Stimulated activated CD4-positive, alpha-beta T cell treated with anti-CD3 and anti-CD28 coated beads, Interleukin-15, amount 100 ng/mL, for 48 hours (primary cell): Measurements from ENCODE around the gene MAPK11.

ENCODE experiments used
- DNase-seq, 2 donors: peaks; one replicate each; pipeline ENCODE4 v3.0.0-alpha.2; 2020; ENCODE audit warnings: low read depth in 2 of 2

The MAPK11 gene

GRCh38 chr22:50248196-50249081, 21.7 kb downstream of the MAPK11 start:
- DNase-seq: no peak

- no peak for DNase-seq
Observed at GRCh38 chr22:50247748-50248147, 22.4 kb downstream of the MAPK11 start.

- DNase-seq: no peak
Observed at GRCh38 chr22:50246242-50247175, 23.7 kb downstream of the MAPK11 start.

GRCh38 chr22:50245214-50246072, 24.7 kb downstream of the MAPK11 start:
- DNase-seq: no peak

DNA sequence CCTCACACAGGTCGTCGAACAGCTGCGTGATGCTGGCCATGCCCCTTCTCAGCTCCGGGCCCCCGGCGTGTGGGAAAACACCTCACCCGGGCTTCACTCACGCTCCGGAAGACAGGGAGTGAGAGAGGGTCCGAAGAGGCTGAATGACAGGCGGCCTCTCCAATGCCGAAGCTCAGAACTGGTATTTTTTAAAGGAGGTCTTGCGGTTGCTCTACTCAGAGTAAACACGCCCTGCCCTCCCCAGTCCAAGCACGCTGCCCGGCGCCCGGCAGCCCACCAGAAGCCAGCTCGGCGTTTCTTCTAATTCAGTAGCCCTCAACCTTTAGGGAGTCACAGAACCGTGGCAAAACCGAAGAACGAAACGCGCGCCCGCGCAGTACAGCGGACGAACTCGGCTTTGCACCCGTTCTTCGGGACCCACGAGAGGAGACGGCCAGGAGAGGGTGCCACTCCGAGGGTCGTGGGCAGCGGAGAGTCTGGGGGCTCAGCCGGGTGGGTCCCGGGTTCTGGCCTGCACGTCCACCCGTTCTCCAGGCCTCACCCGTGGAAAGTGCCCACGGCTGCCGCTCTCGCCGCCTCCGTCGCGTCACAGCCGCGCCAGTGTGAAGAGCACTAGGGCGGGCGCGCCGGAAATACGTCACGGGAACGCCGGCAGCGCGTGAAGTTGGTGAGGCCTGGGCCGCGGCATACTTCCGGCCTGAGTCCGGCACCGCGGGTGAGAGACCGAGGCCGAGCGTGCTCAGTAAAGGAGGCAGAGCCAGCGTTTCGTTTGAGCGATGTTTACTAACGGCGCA, 25.6 kb downstream of the MAPK11 start, which contains the start of gene TUBGCP6:
TSS of gene TUBGCP6 (minus strand) at position 604 of the 794 bp plus-strand sequence. CDS start at position 40, 564 bp downstream.
- peak; percentile 82 to 93 for DNase-seq

- DNase-seq: no peak
Observed at GRCh38 chr22:50243685-50244419, 26.3 kb downstream of the MAPK11 start.

- DNase-seq: no peak
Observed at GRCh38 chr22:50242406-50242949, 27.7 kb downstream of the MAPK11 start.

DNA sequence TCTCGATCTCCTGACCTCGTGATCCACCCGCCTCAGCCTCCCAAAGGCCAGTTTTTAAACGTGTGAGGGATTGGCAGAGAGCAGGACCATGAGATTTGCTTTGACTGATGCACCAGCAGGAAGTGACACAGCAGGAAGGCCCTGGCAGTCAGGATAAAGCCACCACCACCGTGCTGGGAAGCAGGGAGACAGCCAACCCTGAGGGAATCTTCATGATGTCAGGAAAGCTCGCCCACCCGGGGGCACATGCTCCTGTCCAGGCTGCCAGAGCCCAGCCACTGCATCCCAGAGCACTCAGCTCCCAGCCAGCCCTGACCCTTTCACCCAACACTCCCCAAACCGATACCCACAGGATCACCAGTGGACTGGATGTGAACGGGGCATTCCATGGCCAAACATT, 31.4 kb downstream of the MAPK11 start:
- no peak for DNase-seq

DNA sequence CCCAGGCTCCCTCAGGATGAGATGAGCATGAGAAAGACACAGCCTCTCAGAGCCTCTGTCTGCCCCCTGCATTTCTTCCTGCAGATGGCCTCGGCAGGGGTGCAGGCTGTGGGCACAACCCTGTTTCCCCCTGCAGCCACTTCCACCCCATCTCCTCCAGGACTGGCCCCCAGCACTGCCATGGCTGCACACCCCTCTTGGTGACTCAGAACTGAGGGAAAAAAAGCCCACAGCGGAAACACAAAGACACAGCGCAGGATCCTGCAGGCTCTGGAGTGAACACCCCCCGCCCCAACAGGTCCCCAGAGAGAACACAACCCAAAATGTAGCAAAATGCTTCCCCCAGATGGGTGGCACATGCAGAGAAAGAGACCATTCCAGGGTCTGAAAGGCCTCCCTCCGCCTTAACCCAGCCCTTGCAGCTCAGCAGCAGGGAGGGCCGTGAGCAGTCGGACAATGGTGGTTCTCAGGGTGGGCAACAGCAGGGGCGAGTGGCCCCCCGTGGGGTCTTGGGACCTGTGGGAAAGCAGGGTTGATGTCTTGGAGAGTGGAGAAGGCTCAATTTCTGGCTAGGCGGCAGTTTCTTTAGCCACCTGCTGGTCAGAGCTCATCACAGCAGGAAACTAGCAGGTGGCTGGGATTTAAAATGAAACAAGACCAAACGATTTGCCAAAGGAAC, 33.3 kb downstream of the MAPK11 start:
- DNase-seq: no peak

DNA sequence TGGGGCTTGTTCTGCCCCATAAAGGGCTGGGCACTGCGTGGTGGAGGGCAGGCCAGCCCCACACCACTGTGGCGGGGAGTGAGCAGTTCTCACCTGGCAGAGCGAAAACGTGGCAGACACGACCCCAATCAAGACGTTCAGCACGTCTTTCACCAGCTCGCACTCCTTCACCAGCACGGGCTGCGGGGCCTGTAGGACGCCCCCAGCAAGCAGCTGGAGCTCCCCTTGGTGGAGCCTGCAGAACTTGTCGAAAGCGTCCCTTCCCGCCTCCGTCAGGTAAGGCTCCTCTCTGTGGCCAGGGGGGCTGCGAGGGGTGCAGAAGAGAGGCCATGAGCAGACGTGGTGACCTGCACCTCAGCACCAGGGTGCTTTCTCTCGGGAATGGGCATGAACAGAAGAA, 37.0 kb downstream of the MAPK11 start:
- no peak for DNase-seq

- no peak for DNase-seq
Observed at GRCh38 chr22:50232481-50233151, 37.6 kb downstream of the MAPK11 start.

DNA sequence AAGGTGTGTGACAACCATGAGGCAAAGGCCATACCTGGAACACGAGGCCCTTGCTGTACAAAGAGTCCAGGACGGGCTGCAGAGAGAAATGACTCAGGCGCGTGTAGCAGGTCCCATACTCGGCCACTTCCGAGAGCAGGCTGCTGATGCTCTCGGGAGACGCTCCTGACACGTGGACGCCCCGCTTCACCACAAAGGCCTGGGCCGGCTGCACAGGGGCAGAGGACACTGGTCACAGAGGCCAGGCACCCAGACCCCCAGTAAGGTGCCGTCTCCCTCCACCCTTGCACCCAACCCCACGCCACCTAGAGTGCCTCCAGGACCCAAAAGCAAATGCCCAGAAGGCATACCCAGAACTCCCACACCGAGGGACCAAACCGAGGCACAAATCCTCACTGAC, 40.8 kb downstream of the MAPK11 start:
- DNase-seq: no peak

GRCh38 chr22:50228366-50228765, 41.8 kb downstream of the MAPK11 start:
- no peak for DNase-seq

GRCh38 chr22:50227579-50228215, 42.5 kb downstream of the MAPK11 start:
- DNase-seq: no peak

GRCh38 chr22:50226875-50227165, 43.4 kb downstream of the MAPK11 start:
- no peak for DNase-seq

GRCh38 chr22:50226063-50226874, 43.9 kb downstream of the MAPK11 start:
- DNase-seq: no peak

GRCh38 chr22:50225200-50225969, 44.8 kb downstream of the MAPK11 start:
- DNase-seq: no peak
